ENCODE data around the gene KCNA4. TPM values are rescaled to one million over a fixed set of nuclear protein-coding genes. Genes with fewer than 3 reads are reported as not detected.

Gene KCNA4
- polyA plus RNA-seq, 1 of the 3 experiments (the other 2 are of a cell fraction): not detected

DNA sequence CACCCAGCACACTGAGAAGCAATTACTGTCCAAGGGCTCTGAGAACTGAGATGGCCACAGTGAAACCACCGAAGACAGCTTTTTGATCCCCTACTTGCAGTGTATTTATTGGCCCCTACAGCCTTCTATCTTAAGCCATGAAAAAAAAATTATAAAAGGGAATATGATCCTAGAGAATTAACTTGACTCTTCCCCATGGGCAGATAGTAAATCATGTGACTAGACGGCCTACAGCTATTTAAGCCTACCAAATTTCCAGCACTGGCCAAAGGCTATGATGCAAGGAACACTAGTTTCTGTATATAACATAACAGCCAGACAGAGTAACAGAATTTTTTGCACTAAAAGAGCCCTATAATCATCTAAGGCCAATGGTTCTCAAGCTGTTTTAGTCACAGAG lies 53.8 kb downstream of the KCNA4 start:
- no peak overlapping the region for H3K4me2 ChIP-seq
- TF ChIP-seq, protein P1, sequence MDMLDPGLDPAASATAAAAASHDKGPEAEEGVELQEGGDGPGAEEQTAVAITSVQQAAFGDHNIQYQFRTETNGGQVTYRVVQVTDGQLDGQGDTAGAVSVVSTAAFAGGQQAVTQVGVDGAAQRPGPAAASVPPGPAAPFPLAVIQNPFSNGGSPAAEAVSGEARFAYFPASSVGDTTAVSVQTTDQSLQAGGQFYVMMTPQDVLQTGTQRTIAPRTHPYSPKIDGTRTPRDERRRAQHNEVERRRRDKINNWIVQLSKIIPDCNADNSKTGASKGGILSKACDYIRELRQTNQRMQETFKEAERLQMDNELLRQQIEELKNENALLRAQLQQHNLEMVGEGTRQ (IDR thresholded peaks at IDR 0.05; ENCODE audit: borderline replicate concordance, low read depth, low read length): no peak
- no peak for TF ChIP-seq EZH2phosphoT487 (IDR thresholded peaks at IDR 0.05; ENCODE audit: borderline replicate concordance, low read depth)
- TF ChIP-seq SIN3A (IDR thresholded peaks at IDR 0.05; ENCODE audit: borderline replicate concordance, low read depth, low read length): no peak
- TF ChIP-seq, protein P2, sequence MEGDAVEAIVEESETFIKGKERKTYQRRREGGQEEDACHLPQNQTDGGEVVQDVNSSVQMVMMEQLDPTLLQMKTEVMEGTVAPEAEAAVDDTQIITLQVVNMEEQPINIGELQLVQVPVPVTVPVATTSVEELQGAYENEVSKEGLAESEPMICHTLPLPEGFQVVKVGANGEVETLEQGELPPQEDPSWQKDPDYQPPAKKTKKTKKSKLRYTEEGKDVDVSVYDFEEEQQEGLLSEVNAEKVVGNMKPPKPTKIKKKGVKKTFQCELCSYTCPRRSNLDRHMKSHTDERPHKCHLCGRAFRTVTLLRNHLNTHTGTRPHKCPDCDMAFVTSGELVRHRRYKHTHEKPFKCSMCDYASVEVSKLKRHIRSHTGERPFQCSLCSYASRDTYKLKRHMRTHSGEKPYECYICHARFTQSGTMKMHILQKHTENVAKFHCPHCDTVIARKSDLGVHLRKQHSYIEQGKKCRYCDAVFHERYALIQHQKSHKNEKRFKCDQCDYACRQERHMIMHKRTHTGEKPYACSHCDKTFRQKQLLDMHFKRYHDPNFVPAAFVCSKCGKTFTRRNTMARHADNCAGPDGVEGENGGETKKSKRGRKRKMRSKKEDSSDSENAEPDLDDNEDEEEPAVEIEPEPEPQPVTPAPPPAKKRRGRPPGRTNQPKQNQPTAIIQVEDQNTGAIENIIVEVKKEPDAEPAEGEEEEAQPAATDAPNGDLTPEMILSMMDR (IDR thresholded peaks at IDR 0.05): no peak
- TF ChIP-seq, protein P3, sequence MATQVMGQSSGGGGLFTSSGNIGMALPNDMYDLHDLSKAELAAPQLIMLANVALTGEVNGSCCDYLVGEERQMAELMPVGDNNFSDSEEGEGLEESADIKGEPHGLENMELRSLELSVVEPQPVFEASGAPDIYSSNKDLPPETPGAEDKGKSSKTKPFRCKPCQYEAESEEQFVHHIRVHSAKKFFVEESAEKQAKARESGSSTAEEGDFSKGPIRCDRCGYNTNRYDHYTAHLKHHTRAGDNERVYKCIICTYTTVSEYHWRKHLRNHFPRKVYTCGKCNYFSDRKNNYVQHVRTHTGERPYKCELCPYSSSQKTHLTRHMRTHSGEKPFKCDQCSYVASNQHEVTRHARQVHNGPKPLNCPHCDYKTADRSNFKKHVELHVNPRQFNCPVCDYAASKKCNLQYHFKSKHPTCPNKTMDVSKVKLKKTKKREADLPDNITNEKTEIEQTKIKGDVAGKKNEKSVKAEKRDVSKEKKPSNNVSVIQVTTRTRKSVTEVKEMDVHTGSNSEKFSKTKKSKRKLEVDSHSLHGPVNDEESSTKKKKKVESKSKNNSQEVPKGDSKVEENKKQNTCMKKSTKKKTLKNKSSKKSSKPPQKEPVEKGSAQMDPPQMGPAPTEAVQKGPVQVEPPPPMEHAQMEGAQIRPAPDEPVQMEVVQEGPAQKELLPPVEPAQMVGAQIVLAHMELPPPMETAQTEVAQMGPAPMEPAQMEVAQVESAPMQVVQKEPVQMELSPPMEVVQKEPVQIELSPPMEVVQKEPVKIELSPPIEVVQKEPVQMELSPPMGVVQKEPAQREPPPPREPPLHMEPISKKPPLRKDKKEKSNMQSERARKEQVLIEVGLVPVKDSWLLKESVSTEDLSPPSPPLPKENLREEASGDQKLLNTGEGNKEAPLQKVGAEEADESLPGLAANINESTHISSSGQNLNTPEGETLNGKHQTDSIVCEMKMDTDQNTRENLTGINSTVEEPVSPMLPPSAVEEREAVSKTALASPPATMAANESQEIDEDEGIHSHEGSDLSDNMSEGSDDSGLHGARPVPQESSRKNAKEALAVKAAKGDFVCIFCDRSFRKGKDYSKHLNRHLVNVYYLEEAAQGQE (IDR thresholded peaks at IDR 0.05; ENCODE audit: low read depth, low read length): no peak
- TF ChIP-seq TCF12 (IDR thresholded peaks at IDR 0.05): no peak
- TF ChIP-seq EP300 (IDR thresholded peaks at IDR 0.05; ENCODE audit: borderline replicate concordance in 1 of 2, low read depth in 1 of 2, low read length in 1 of 2): no peak
- TF ChIP-seq NFIC (IDR thresholded peaks at IDR 0.05; ENCODE audit: borderline replicate concordance): no peak
- no peak for TF ChIP-seq TEAD4 (IDR thresholded peaks at IDR 0.05; ENCODE audit: borderline replicate concordance, insufficient read depth)
- no peaks in the 10 kb centered on the region for H3F3A ChIP-seq (replicated peaks; ENCODE audit: insufficient read depth)
- H3K4me1 ChIP-seq (ENCODE audit: control insufficient read depth in 1 of 2, insufficient read depth in 2 of 2, low read depth in 1 of 2, low read length in 1 of 2): no peaks in the 10 kb centered on the region
- no peaks in the 10 kb centered on the region for H3K36me3 ChIP-seq (replicated peaks in 1 of 2; ENCODE audit: control insufficient read depth in 1 of 2, insufficient read depth in 2 of 2, low read length in 1 of 2)
- no peaks in the 10 kb centered on the region for H3K9me3 ChIP-seq
- ChIA-PET CTCF (interaction anchor here (0.8 kb wide), 1 partner anchor 11 kb away, joined by 3 read pairs; no protein-coding TSS in a partner anchor), POLR2A (no interaction called here)
- no peaks in the 10 kb centered on the region for H3K27me3 ChIP-seq (ENCODE audit: insufficient read depth)
- no peaks in the 10 kb centered on the region for H3K79me2 ChIP-seq (ENCODE audit: insufficient read depth)
- no peak for DNase-seq
- H3K9me2 ChIP-seq: no peaks in the 10 kb centered on the region
- no peak overlapping the region for H3K27ac ChIP-seq (ENCODE audit: low read depth in 2 of 2, low read length in 1 of 2)
- 9% methylated on average over 2 of the region's 2 CpGs for WGBS (ENCODE audit: low lambda C conversion rate)
- no peak overlapping the region for H3K9ac ChIP-seq
- H3K4me3 ChIP-seq (ENCODE audit: low read depth in 2 of 2, low read length in 1 of 2): no peak overlapping the region
- H4K20me1 ChIP-seq (ENCODE audit: insufficient read depth): no peaks in the 10 kb centered on the region
- H2AFZ ChIP-seq (ENCODE audit: low read depth): no peak overlapping the region

DNA sequence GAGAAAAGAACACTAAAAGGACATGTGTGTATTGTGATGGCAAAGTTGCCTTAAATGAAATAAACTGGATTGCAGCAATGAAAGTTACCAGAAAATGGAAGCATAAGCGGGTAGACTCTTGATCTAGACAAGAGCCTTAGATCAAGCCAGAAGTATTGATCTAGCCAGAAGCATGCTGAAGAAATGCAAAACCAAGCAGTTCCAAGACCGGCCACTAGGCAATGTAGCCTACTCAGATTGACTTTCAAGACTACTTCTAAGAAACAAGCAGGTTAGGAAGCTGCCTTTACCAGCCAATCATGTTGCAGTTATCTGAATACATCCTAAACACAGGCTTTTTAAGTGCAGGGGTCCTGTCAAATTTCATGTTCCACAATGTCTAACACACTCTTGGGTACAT lies 54.6 kb downstream of the KCNA4 start:
- H3K9me3 ChIP-seq: no peaks in the 10 kb centered on the region
- H4K20me1 ChIP-seq (ENCODE audit: insufficient read depth): no peaks in the 10 kb centered on the region
- no peaks in the 10 kb centered on the region for H3F3A ChIP-seq (replicated peaks; ENCODE audit: insufficient read depth)
- no peak overlapping the region for H3K4me3 ChIP-seq (ENCODE audit: low read depth in 2 of 2, low read length in 1 of 2)
- no peak overlapping the region for H2AFZ ChIP-seq (ENCODE audit: low read depth)
- H3K79me2 ChIP-seq (ENCODE audit: insufficient read depth): no peaks in the 10 kb centered on the region
- H3K4me1 ChIP-seq (ENCODE audit: control insufficient read depth in 1 of 2, insufficient read depth in 2 of 2, low read depth in 1 of 2, low read length in 1 of 2): no peaks in the 10 kb centered on the region
- no peak overlapping the region for H3K4me2 ChIP-seq
- H3K27ac ChIP-seq (ENCODE audit: low read depth in 2 of 2, low read length in 1 of 2): no peak overlapping the region
- ChIA-PET POLR2A (no interaction called here), CTCF (interaction anchor here (0.6 kb wide), 1 partner anchor 24 kb away, joined by 4 read pairs; no protein-coding TSS in a partner anchor)
- no peak for DNase-seq
- no peaks in the 10 kb centered on the region for H3K36me3 ChIP-seq (replicated peaks in 1 of 2; ENCODE audit: control insufficient read depth in 1 of 2, insufficient read depth in 2 of 2, low read length in 1 of 2)
- H3K9ac ChIP-seq: no peak overlapping the region
- no peaks in the 10 kb centered on the region for H3K9me2 ChIP-seq
- no peak for TF ChIP-seq SIN3A (IDR thresholded peaks at IDR 0.05; ENCODE audit: borderline replicate concordance, low read depth, low read length)
- TF ChIP-seq, protein P2 (IDR thresholded peaks at IDR 0.05): peak; percentile 54
- H3K27me3 ChIP-seq (ENCODE audit: insufficient read depth): no peaks in the 10 kb centered on the region
- 14% methylated on average over 2 of the region's 2 CpGs for WGBS (ENCODE audit: low lambda C conversion rate)

All from SK-N-SH (cell line).